Peyer's patch (tissue), 4 donors: Measurements from ENCODE around the gene SUMO1. TPM values are rescaled to one million over a fixed set of nuclear protein-coding genes. Genes with fewer than 3 reads are reported as not detected.

ENCODE experiments used
- DNase-seq, 3 donors: peaks; one replicate each; pipeline ENCODE4 v3.0.0-alpha.2; 2017 to 2019
- H3K27ac ChIP-seq, 4 donors: fragments of 200-600 bp; sonication (generic); one replicate each; pipeline ENCODE4 v1.5.1; 2016 to 2019
- H3K27me3 ChIP-seq, 2 donors: fragments of 200-600 bp; sonication (generic); one replicate each; pipeline ENCODE4 v1.5.1; 2019
- H3K36me3 ChIP-seq, 3 donors: fragments of 200-600 bp; sonication (generic); one replicate each; pipeline ENCODE4 v1.5.1; 2016 to 2019
- H3K4me1 ChIP-seq, 4 donors: fragments of 200-600 bp; sonication (generic); one replicate each; pipeline ENCODE4 v1.5.1; 2016 to 2019
- H3K4me3 ChIP-seq, 4 donors: fragments of 200-600 bp; sonication (generic); 1 replicate in 3 of 4; 2 replicates in 1 of 4; pipeline ENCODE4 v1.5.1; 2016 to 2019; ENCODE audit warnings: mild to moderate bottlenecking in 1 of 4
- H3K9me3 ChIP-seq, 4 donors: fragments of 200-600 bp; sonication (generic); one replicate each; pipeline ENCODE4 v1.5.1; 2016 to 2019; ENCODE audit warnings: mild to moderate bottlenecking in 1 of 4
- CTCF ChIP-seq, 6 experiments: fragments of 450-650 bp in 4 of 6; fragments of 200-600 bp in 2 of 6; sonication (generic) in 1 of 6; IDR thresholded peaks; one replicate each; pipeline ENCODE4 v1.5.1; 2017 to 2019; ENCODE audit warnings: antibody characterized with exemption in 6 of 6, mild to moderate bottlenecking in 3 of 6, moderate library complexity in 1 of 6
- POLR2A ChIP-seq, 2 donors: fragments of 450-650 bp; IDR thresholded peaks; one replicate each; pipeline ENCODE4 v1.5.1; 2017; ENCODE audit warnings: antibody characterized with exemption in 2 of 2, mild to moderate bottlenecking in 2 of 2, moderate library complexity in 2 of 2
- total RNA-seq, 4 donors: library from RNA; depleted of rRNA; stranded (reverse); fragments of >200 nt; gene quantifications; one replicate each; pipeline ENCODE4 v1.1.0, GENCODE V29; 2016

SUMO1 gene
- total RNA-seq, 4 donors from 2014 or later, result 41.9 to 80.6 (median 58.8) TPM

DNA sequence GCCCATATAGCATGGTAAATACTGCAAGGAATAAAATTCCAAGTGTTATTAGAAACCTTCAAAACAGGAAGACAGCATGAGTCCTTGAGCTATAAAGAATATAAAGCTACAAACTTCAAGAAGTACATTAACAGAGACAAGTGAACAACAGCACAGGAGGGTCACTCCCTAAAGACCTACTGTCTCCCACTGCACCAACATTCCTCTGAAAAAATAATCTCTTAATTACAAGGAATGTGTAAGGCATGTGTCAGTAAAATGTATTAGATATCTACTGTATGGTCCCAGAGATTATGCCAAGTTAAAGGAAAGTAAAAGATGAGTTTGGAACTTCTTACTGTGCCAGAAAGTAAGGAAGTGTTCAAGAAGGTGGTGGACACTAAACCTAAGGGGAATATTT, 29.9 kb downstream of the SUMO1 start:
- H3K9me3 ChIP-seq, result no peaks in the 10 kb centered on the region
- DNase-seq, result no peak
- H3K36me3 ChIP-seq, result peaks cover 0 to 51% (median 0%) of the 10 kb centered on the region in 3 donors
- TF ChIP-seq POLR2A (IDR thresholded peaks at IDR 0.05) (no peak), CTCF (IDR thresholded peaks at IDR 0.05) (no peak)
- H3K27ac ChIP-seq, result no peak overlapping the region
- H3K4me3 ChIP-seq, result no peak overlapping the region
- H3K27me3 ChIP-seq, result no peaks in the 10 kb centered on the region
- no peaks in the 10 kb centered on the region for H3K4me1 ChIP-seq

DNA sequence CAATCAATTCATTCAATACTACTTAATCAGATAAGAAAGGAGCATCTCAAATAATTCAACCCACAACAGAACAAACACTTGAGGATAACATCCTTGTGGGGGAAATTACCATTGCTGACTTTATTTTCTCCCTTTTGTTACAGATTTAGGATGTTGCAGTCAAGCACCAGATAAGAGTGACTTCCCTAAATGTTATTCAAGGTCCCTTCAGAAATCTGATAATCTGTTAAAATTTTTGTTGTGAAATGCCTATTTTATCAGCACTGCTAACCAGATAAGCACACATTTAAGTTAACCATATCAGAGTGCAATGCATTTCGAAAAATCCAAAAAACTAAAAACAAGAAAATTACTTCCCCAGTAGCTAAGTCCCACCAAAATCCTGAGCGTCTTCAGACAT, 33.5 kb downstream of the SUMO1 start:
- peaks cover 0 to 26% (median 0%) of the 10 kb centered on the region in 3 donors for H3K36me3 ChIP-seq
- H3K27ac ChIP-seq, result no peak overlapping the region
- no peaks in the 10 kb centered on the region for H3K9me3 ChIP-seq
- TF ChIP-seq POLR2A (IDR thresholded peaks at IDR 0.05) (no peak), CTCF (IDR thresholded peaks at IDR 0.05) (no peak)
- no peaks in the 10 kb centered on the region for H3K27me3 ChIP-seq
- no peak for DNase-seq
- H3K4me1 ChIP-seq, result no peaks in the 10 kb centered on the region
- no peak overlapping the region for H3K4me3 ChIP-seq

GRCh38 chr2:202203348-202203747, 35.0 kb downstream of the SUMO1 start:
- H3K9me3 ChIP-seq, result no peaks in the 10 kb centered on the region
- peaks cover 0 to 16% (median 0%) of the 10 kb centered on the region in 3 donors for H3K36me3 ChIP-seq
- H3K27me3 ChIP-seq, result no peaks in the 10 kb centered on the region
- no peaks in the 10 kb centered on the region for H3K4me1 ChIP-seq
- no peak for TF ChIP-seq CTCF (IDR thresholded peaks at IDR 0.05)
- no peak for TF ChIP-seq POLR2A (IDR thresholded peaks at IDR 0.05)
- DNase-seq, result no peak
- H3K27ac ChIP-seq, result no peak overlapping the region
- H3K4me3 ChIP-seq, result no peak overlapping the region

- H3K27ac ChIP-seq, result no peak overlapping the region
- DNase-seq, result no peak
- peaks cover 0 to 7% (median 0%) of the 10 kb centered on the region in 3 donors for H3K36me3 ChIP-seq
- H3K27me3 ChIP-seq, result no peaks in the 10 kb centered on the region
- no peaks in the 10 kb centered on the region for H3K4me1 ChIP-seq
- no peak overlapping the region for H3K4me3 ChIP-seq
- no peaks in the 10 kb centered on the region for H3K9me3 ChIP-seq
- TF ChIP-seq POLR2A (IDR thresholded peaks at IDR 0.05) (no peak), CTCF (IDR thresholded peaks at IDR 0.05) (no peak)
Observed at GRCh38 chr2:202201220-202202160, 36.9 kb downstream of the SUMO1 start.

DNA sequence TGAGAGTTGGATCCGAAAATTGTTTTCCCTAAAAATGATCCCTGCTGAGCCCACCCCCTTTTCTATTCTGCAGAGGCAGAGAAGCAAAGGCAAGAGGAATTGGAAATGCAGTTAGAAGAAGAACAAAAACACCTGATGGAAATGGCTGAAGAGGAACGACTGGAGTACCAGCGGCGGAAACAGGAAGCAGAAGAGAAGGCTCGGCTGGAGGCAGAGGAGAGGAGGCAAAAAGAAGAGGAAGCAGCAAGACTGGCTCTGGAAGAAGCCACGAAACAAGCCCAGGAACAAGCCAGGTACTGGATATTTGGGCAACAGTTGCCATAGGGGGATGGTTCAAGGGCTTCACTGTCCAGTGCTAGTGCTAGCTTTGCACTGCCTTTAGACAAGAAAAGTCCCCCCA, 41.7 kb downstream of the SUMO1 start:
- Histone ChIP-seq H3K36me3 (no peaks in the 10 kb centered on the region), H3K4me1 (no peaks in the 10 kb centered on the region), H3K27ac (no peak overlapping the region), H3K4me3 (no peak overlapping the region), H3K27me3 (no peaks in the 10 kb centered on the region), H3K9me3 (no peaks in the 10 kb centered on the region)
- DNase-seq, result no peak
- TF ChIP-seq CTCF (IDR thresholded peaks at IDR 0.05) (no peak), POLR2A (IDR thresholded peaks at IDR 0.05) (no peak)
